ENCODE data around the gene JAM3. TPM values are rescaled to one million over a fixed set of nuclear protein-coding genes. Genes with fewer than 3 reads are reported as not detected.
A peak's percentile ranks its signal among the peaks of the same experiment; 100 is the strongest.

JAM3 gene
- total and polyA plus RNA-seq, 2 of the 8 experiments (the other 6 are each of a cell fraction or from before 2014, with no cell fraction given): 19.6 to 42.8 TPM

- peaks cover 3 to 30% (median 24%) of the 10 kb centered on the region in 4 experiments for H3K4me1 ChIP-seq (replicated peaks in 1 of 4; ENCODE audit: control insufficient read depth in 3 of 4, insufficient read depth in 4 of 4, low read length in 3 of 4)
- H3K27me3 ChIP-seq (replicated peaks in 1 of 4; ENCODE audit: control insufficient read depth in 3 of 4, extremely low read depth in 1 of 4, insufficient read depth in 3 of 4, low read length in 3 of 4): peaks cover 0 to 5% (median 3%) of the 10 kb centered on the region in 4 experiments; a peak in 5 of 7 replicates
- no peaks in the 10 kb centered on the region for H3K9me3 ChIP-seq (ENCODE audit: insufficient read depth in 2 of 2, low read depth in 1 of 2, low read length in 1 of 2)
- FAIRE-seq: no peak
- no peak overlapping the region for H4K91ac ChIP-seq (replicated peaks; ENCODE audit: insufficient read length, low read length)
- peak overlapping the region; percentile 78; the same call in 1 of the 2 replicates for H2AK5ac ChIP-seq (ENCODE audit: low read depth, low read length)
- H3K23ac ChIP-seq (ENCODE audit: insufficient read length): no peak overlapping the region
- H2BK12ac ChIP-seq (ENCODE audit: low read depth, low read length): no peak overlapping the region
- no peak overlapping the region for H3K4me3 ChIP-seq (ENCODE audit: extremely low read depth in 1 of 4, insufficient read depth in 2 of 4, low read depth in 3 of 4, low read length in 4 of 4)
- DNase-seq (ENCODE audit: low read depth in 1 of 2, low spot score in 2 of 2): no peak
- H3K23me2 ChIP-seq (ENCODE audit: low read depth, low read length): peaks cover 2% of the 10 kb centered on the region; the same call in 1 of the 2 replicates
- H2BK20ac ChIP-seq (ENCODE audit: low read length): no peak overlapping the region
- POLR2A ChIA-PET (ENCODE audit: partially characterized antibody): interaction anchor here (1.2 kb wide), 1 partner anchor 10 kb away, joined by 4 read pairs; no protein-coding TSS in a partner anchor
- H3K36me3 ChIP-seq (ENCODE audit: control insufficient read depth in 2 of 4, insufficient read depth in 4 of 4, low read length in 3 of 4): no peaks in the 10 kb centered on the region
- H2BK15ac ChIP-seq (ENCODE audit: low read length): 0 out of 2 replicates have a peak overlapping the region, but pooled peaks have one; percentile 46
- no peaks in the 10 kb centered on the region for H3K79me2 ChIP-seq (ENCODE audit: control insufficient read depth in 1 of 2, insufficient read depth in 2 of 2, low read length in 2 of 2)
- H2BK120ac ChIP-seq (replicated peaks; ENCODE audit: low read depth, low read length): no peak overlapping the region
- 0 out of 2 replicates have a peak overlapping the region, but pooled peaks have one; percentile 16 for H4K8ac ChIP-seq (ENCODE audit: extremely low read depth, insufficient read depth, low read length)
- H3K4me2 ChIP-seq (ENCODE audit: insufficient read depth in 1 of 2, low read depth in 2 of 2, low read length in 2 of 2): peak overlapping the region in 1 of 2 experiments; percentile 50; a peak in 3 of 4 replicates
- no peak overlapping the region for H3K14ac ChIP-seq (ENCODE audit: insufficient read length)
- H3K4ac ChIP-seq (replicated peaks; ENCODE audit: insufficient read length, low read depth, low read length): no peak overlapping the region
- 88% methylated on average over 15 of the region's 15 CpGs; no CpG with 5 or more reads in 1 of the 2 experiments for WGBS, 2 experiments (ENCODE audit: extremely low coverage in 1 of 2, insufficient coverage in 1 of 2, insufficient read length in 1 of 2, insufficient replicate concordance in 2 of 2, low coverage in 1 of 2, low lambda C conversion rate in 2 of 2, missing lambda C conversion rate in 1 of 2)
- H3K27ac ChIP-seq (ENCODE audit: low read depth, low read length): no peak overlapping the region
- H3K79me1 ChIP-seq (ENCODE audit: low read depth, low read length): no peaks in the 10 kb centered on the region
- no peak overlapping the region for H4K5ac ChIP-seq (ENCODE audit: insufficient read length, low read depth, low read length)
- no peaks in the 10 kb centered on the region for H4K20me1 ChIP-seq (replicated peaks in 1 of 2; ENCODE audit: control insufficient read depth in 1 of 2, insufficient read depth in 2 of 2, low read length in 2 of 2)
- H3K18ac ChIP-seq (ENCODE audit: extremely low read depth, low read length): peak overlapping the region; percentile 68; the same call in 1 of the 2 replicates
- H3K9ac ChIP-seq (replicated peaks in 1 of 4; ENCODE audit: extremely low read depth in 1 of 4, low read depth in 3 of 4, low read length in 3 of 4): no peak overlapping the region
- CTCF ChIA-PET (ENCODE audit: partially characterized antibody): interaction anchor here (0.8 to 13.6 kb wide), 12 partner anchors 9 to 113 kb away, joined by 3 to 178 read pairs (median 4); no protein-coding TSS in a partner anchor
- no peak overlapping the region for H3K56ac ChIP-seq (replicated peaks; ENCODE audit: insufficient read length, low read depth, low read length)
- H2AFZ ChIP-seq (ENCODE audit: low read length): no peak overlapping the region
- H2BK5ac ChIP-seq (ENCODE audit: low read depth, low read length): peak overlapping the region; percentile 71; the same call in 1 of the 2 replicates
- TF ChIP-seq CBX8 (IDR thresholded peaks at IDR 0.05; ENCODE audit: borderline replicate concordance, low read depth, low read length) (no peak), EGR1 (IDR thresholded peaks at IDR 0.05; ENCODE audit: borderline replicate concordance, low read depth, low read length) (no peak), SUZ12 (IDR thresholded peaks at IDR 0.05; ENCODE audit: low read length) (no peak), BACH1 (IDR thresholded peaks at IDR 0.05; ENCODE audit: low read length) (no peak), FOSL1 (IDR thresholded peaks at IDR 0.05; ENCODE audit: insufficient read depth, low read depth, low read length) (no peak), MAX (IDR thresholded peaks at IDR 0.05) (no peak)
- TF ChIP-seq, protein P1, sequence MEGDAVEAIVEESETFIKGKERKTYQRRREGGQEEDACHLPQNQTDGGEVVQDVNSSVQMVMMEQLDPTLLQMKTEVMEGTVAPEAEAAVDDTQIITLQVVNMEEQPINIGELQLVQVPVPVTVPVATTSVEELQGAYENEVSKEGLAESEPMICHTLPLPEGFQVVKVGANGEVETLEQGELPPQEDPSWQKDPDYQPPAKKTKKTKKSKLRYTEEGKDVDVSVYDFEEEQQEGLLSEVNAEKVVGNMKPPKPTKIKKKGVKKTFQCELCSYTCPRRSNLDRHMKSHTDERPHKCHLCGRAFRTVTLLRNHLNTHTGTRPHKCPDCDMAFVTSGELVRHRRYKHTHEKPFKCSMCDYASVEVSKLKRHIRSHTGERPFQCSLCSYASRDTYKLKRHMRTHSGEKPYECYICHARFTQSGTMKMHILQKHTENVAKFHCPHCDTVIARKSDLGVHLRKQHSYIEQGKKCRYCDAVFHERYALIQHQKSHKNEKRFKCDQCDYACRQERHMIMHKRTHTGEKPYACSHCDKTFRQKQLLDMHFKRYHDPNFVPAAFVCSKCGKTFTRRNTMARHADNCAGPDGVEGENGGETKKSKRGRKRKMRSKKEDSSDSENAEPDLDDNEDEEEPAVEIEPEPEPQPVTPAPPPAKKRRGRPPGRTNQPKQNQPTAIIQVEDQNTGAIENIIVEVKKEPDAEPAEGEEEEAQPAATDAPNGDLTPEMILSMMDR (IDR thresholded peaks at IDR 0.05; ENCODE audit: control extremely low read depth in 1 of 3, insufficient read depth in 1 of 3, low read depth in 1 of 3, low read length in 3 of 3): no peak
Measured at GRCh38 chr11:134034496-134035381, 34.1 kb upstream of the JAM3 start.

Data from H1 (cell line).